IMR-90 (cell line): ENCODE results near the gene VTCN1. TPM values are rescaled to one million over a fixed set of nuclear protein-coding genes. Genes with fewer than 3 reads are reported as not detected.

ENCODE experiments used
- ATAC-seq: fragments of 200-7000 bp; cut with Tn5 transposase; 2 replicates; pipeline ENCODE4 v1.9.1; 2020; ENCODE audit warnings: low read depth, mild to moderate bottlenecking, moderate library complexity
- BruUV-seq: library from RNA; stranded (reverse); fragments of 400-500 nt; replicated peaks from 2 replicates; lab custom pipeline; 2021; lab: Mats Ljungman, UMichigan
- CTCF ChIA-PET: fragments of 300-600 bp; formaldehyde crosslinking; extraction: SDS; loops from one replicate; lab custom pipeline; 2021; ENCODE audit warnings: antibody characterized with exemption; lab: Yijun Ruan, JAX
- POLR2A ChIA-PET: fragments of 300-600 bp; sonication (Branson Sonifier 250); formaldehyde crosslinking; loops from one replicate; lab custom pipeline; 2022; ENCODE audit warnings: antibody characterized with exemption; ENCODE audit not compliant: unreplicated experiment; lab: Charles Lee
- DNase-seq: peaks from one replicate; pipeline ENCODE4 v3.0.0; 2013
- H2AFZ ChIP-seq: replicated peaks from 2 replicates; pipeline ENCODE3; 2013; ENCODE audit warnings: low read length, mild to moderate bottlenecking; ENCODE audit not compliant: poor library complexity
- H2AK5ac ChIP-seq: 2 replicates; pipeline ENCODE4 v1.6.1; 2013; ENCODE audit warnings: low read depth, low read length, inconsistent platforms
- H2AK9ac ChIP-seq: replicated peaks from 2 replicates; pipeline ENCODE3; 2013; ENCODE audit warnings: mild to moderate bottlenecking, low read depth, low read length, moderate library complexity; ENCODE audit not compliant: poor library complexity
- H2BK120ac ChIP-seq: 2 replicates; pipeline ENCODE4 v1.6.1; 2013; ENCODE audit warnings: low read depth, low read length, inconsistent platforms
- H2BK15ac ChIP-seq: 3 replicates; pipeline ENCODE4 v1.6.1; 2013; ENCODE audit warnings: low read depth, low read length, inconsistent platforms
- H2BK20ac ChIP-seq: 2 replicates; pipeline ENCODE4 v1.6.1; 2013; ENCODE audit warnings: low read depth, mild to moderate bottlenecking, inconsistent platforms, low read length, moderate library complexity
- H2BK5ac ChIP-seq: 2 replicates; pipeline ENCODE4 v1.6.1; 2013; ENCODE audit warnings: mild to moderate bottlenecking, low read depth, low read length, inconsistent platforms; ENCODE audit not compliant: poor library complexity, severe bottlenecking
- H3K14ac ChIP-seq: replicated peaks from 2 replicates; pipeline ENCODE4 v1.6.1; 2013; ENCODE audit warnings: low read depth, low read length, inconsistent platforms
- H3K18ac ChIP-seq: 2 replicates; pipeline ENCODE4 v1.6.1; 2013; ENCODE audit warnings: low read depth, low read length, control low read depth
- H3K23ac ChIP-seq: 2 replicates; pipeline ENCODE4 v1.6.1; 2013; ENCODE audit warnings: low read depth, low read length, inconsistent platforms
- H3K27ac ChIP-seq: 2 replicates; pipeline ENCODE4 v1.5.1; 2013; ENCODE audit warnings: mild to moderate bottlenecking, control low read depth, low read length; ENCODE audit not compliant: insufficient read depth
- H3K27me3 ChIP-seq: 2 replicates; pipeline ENCODE4 v1.6.1; 2013; ENCODE audit warnings: low read length; ENCODE audit not compliant: control insufficient read depth, insufficient read depth
- H3K36me3 ChIP-seq: 2 replicates; pipeline ENCODE4 v1.6.1; 2013; ENCODE audit warnings: low read length, mixed read lengths; ENCODE audit not compliant: control insufficient read depth, insufficient read depth
- H3K4ac ChIP-seq: 2 replicates; pipeline ENCODE4 v1.6.1; 2013; ENCODE audit warnings: low read depth, low read length, inconsistent platforms
- H3K4me1 ChIP-seq: 2 replicates; pipeline ENCODE4 v1.6.1; 2013; ENCODE audit warnings: low read length, mixed read lengths; ENCODE audit not compliant: control insufficient read depth, insufficient read depth
- H3K4me2 ChIP-seq: 2 replicates; pipeline ENCODE4 v1.6.1; 2013; ENCODE audit warnings: low read depth, mild to moderate bottlenecking, control low read depth, low read length, moderate library complexity
- H3K4me3 ChIP-seq: 2 replicates; pipeline ENCODE4 v1.5.1; 2013; ENCODE audit warnings: low read depth, mild to moderate bottlenecking, control low read depth, low read length, moderate library complexity; ENCODE audit not compliant: insufficient read depth
- H3K56ac ChIP-seq: 2 replicates; pipeline ENCODE4 v1.6.1; 2013; ENCODE audit warnings: low read length, inconsistent platforms; ENCODE audit not compliant: insufficient read depth; ENCODE audit errors: extremely low read depth
- H3K79me1 ChIP-seq, 2 experiments: 2 replicates each; pipeline ENCODE4 v1.6.1; 2013; ENCODE audit warnings: low read length in 2 of 2, inconsistent platforms in 1 of 2, low read depth in 1 of 2
- H3K9ac ChIP-seq: 2 replicates; pipeline ENCODE4 v1.6.1; 2013; ENCODE audit warnings: low read depth, low read length, control low read depth
- H3K9me1 ChIP-seq: 2 replicates; pipeline ENCODE4 v1.6.1; 2013; ENCODE audit warnings: low read length, inconsistent platforms; ENCODE audit not compliant: insufficient read depth
- H3K9me3 ChIP-seq: 2 replicates; pipeline ENCODE4 v1.6.1; 2013; ENCODE audit warnings: low read length; ENCODE audit not compliant: control insufficient read depth, insufficient read depth
- H4K20me1 ChIP-seq: 2 replicates; pipeline ENCODE4 v1.6.1; 2013; ENCODE audit warnings: low read length, inconsistent platforms; ENCODE audit not compliant: insufficient read depth
- H4K5ac ChIP-seq: 2 replicates; pipeline ENCODE4 v1.6.1; 2013; ENCODE audit warnings: mild to moderate bottlenecking, low read depth, low read length, control low read depth
- H4K8ac ChIP-seq, 2 experiments: 2 replicates each; pipeline ENCODE4 v1.6.1; 2013; ENCODE audit warnings: low read depth in 2 of 2, low read length in 2 of 2, control low read depth in 1 of 2, inconsistent platforms in 1 of 2
- H4K91ac ChIP-seq: 2 replicates; pipeline ENCODE4 v1.6.1; 2013; ENCODE audit warnings: low read depth, low read length, inconsistent platforms; ENCODE audit not compliant: insufficient read depth
- BHLHE40 ChIP-seq: fragments of 150-350 bp; IDR thresholded peaks from 2 replicates; pipeline ENCODE4 v1.6.1; 2016; ENCODE audit warnings: mild to moderate bottlenecking, low read depth, low read length
- CHD1 ChIP-seq: IDR thresholded peaks from 2 replicates; pipeline ENCODE4 v1.6.1; 2012; ENCODE audit warnings: low read depth, low read length, improper control_type of control experiment
- CTCF ChIP-seq: conservative IDR thresholded peaks from 2 replicates; pipeline ENCODE4 v1.5.1; 2012; ENCODE audit warnings: mild to moderate bottlenecking, low read depth, low read length, improper control_type of control experiment
- FOS ChIP-seq: fragments of 150-350 bp; IDR thresholded peaks from 2 replicates; pipeline ENCODE4 v1.6.1; 2016; ENCODE audit warnings: low read depth, low read length
- NFE2L2 ChIP-seq: fragments of 150-350 bp; IDR thresholded peaks from 2 replicates; pipeline ENCODE4 v1.6.1; 2016; ENCODE audit warnings: low read depth, mild to moderate bottlenecking, low read length
- RCOR1 ChIP-seq: IDR thresholded peaks from 2 replicates; pipeline ENCODE4 v1.6.1; 2012; ENCODE audit warnings: mild to moderate bottlenecking, low read length, improper control_type of control experiment; ENCODE audit not compliant: insufficient replicate concordance
- SMC3 ChIP-seq: fragments of 150-350 bp; IDR thresholded peaks from 2 replicates; pipeline ENCODE4 v1.6.1; 2016; ENCODE audit warnings: low read depth, mild to moderate bottlenecking, antibody characterized with exemption, low read length, moderate library complexity
- USF2 ChIP-seq: fragments of 150-350 bp; IDR thresholded peaks from 2 replicates; pipeline ENCODE4 v1.6.1; 2017; ENCODE audit warnings: mild to moderate bottlenecking, antibody characterized with exemption, low read length, low read depth
- WGBS, 2 experiments: methylation state at CpG; one replicate each; pipeline versions ENCODE4 v1.1.5 to v1.1.7; 2013; ENCODE audit warnings: missing lambda C conversion rate in 2 of 2; ENCODE audit not compliant: insufficient read length in 1 of 2; ENCODE audit errors: extremely low coverage in 2 of 2; 5-methylcytosine and 5-hydroxymethylcytosine counted together
- dilution Hi-C: fragments of 300-500 bp; cut with HindIII; formaldehyde crosslinking; loops from one replicate; pipeline ENCODE4 v1.14.3; 2018; ENCODE audit warnings: low sequenced_read_pairs; ENCODE audit not compliant: unreplicated experiment
- in situ Hi-C: fragments of 300-500 bp; cut with MboI; formaldehyde crosslinking; loops from 3 replicates; pipeline ENCODE4 v1.14.3; 2019; ENCODE audit warnings: low sequenced_read_pairs, inconsistent platforms, mixed read lengths
- intact Hi-C: fragments of 100-400 bp; cut with micrococcal nuclease; formaldehyde crosslinking; loops from 2 replicates; pipeline ENCODE4 v1.10.0; 2022
- polyA plus RNA-seq, 3 experiments: library from polyadenylated mRNA; depleted of rRNA; stranded (reverse); fragments of >200 nt; gene quantifications; 2 replicates each; pipeline ENCODE4 v1.2.3, GENCODE V29; 2012; ENCODE audit warnings: low replicate concordance in 1 of 3
- total RNA-seq: library from RNA; depleted of rRNA; stranded (reverse); fragments of >200 nt; gene quantifications from 2 replicates; pipeline ENCODE4 v1.2.3, GENCODE V29; 2012

Gene VTCN1
- total and polyA plus RNA-seq, 2 of the 4 experiments (the other 2 are of a cell fraction) = not detected

DNA sequence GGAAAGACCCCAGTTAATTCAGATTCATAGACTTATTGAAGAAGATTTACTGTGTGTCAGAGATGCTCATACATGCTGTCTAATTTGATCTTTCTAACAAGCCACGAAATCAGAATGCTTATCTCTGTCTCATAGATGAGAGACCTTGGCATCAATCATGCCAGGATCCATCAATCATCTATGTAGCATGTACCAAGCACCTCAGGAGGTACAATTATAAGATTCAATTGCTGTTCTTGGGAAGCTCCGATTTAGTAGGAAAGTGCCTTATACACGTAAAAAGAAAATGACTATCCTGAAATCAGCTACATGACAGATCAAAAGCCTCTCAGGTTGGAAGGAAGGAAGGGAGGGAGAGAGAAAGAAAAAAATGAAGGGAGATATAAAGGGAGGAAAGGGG, 18.5 kb upstream of the VTCN1 start:
- Histone ChIP-seq H3K18ac (no peak overlapping the region), H4K20me1 (no peaks in the 10 kb centered on the region), H3K4me1 (no peaks in the 10 kb centered on the region), H4K91ac (no peak overlapping the region), H3K36me3 (no peaks in the 10 kb centered on the region), H2BK5ac (no peak overlapping the region), H3K9ac (no peak overlapping the region), H3K14ac (no peak overlapping the region), H2AK9ac (no peak overlapping the region), H2BK120ac (no peak overlapping the region), H3K9me1 (no peaks in the 10 kb centered on the region), H3K4ac (no peak overlapping the region), H3K9me3 (no peaks in the 10 kb centered on the region), H2AK5ac (no peak overlapping the region), H3K4me2 (no peak overlapping the region), H3K4me3 (no peak overlapping the region), H3K27ac (no peak overlapping the region), H4K8ac (no peak overlapping the region), H2BK15ac (no peak overlapping the region), H3K56ac (no peak overlapping the region), H4K5ac (no peak overlapping the region), H3K27me3 (peaks cover 4% of the 10 kb centered on the region), H3K79me1 (no peaks in the 10 kb centered on the region), H2AFZ (no peak overlapping the region), H3K23ac (no peak overlapping the region), H2BK20ac (no peak overlapping the region)
- no peak for TF ChIP-seq USF2
- no peak for TF ChIP-seq FOS
- TF ChIP-seq NFE2L2 = no peak
- no peak for TF ChIP-seq RCOR1
- no peak for TF ChIP-seq CTCF
- TF ChIP-seq SMC3 = no peak
- TF ChIP-seq BHLHE40 = no peak
- TF ChIP-seq CHD1 = no peak
- BruUV-seq = no TSS peak
- ATAC-seq (no peak), DNase-seq (no peak)
- no CpG with 5 or more reads among the region's 3 CpGs for WGBS, 2 experiments
- ChIA-PET CTCF (no interaction called here), POLR2A (no interaction called here)
- in situ Hi-C loops = no loop called here
- intact Hi-C loops = no loop called here
- dilution Hi-C loops = no loop called here
